HG03469 (cell line): ENCODE results near the gene TJAP1.

Source experiments
- ATAC-seq: cut with Tn5 transposase; IDR thresholded peaks from one replicate; pipeline ENCODE4 v1.9.1; 2021; ENCODE audit warnings: mild to moderate bottlenecking, moderate library complexity, moderate number of reproducible peaks; ENCODE audit not compliant: unreplicated experiment

TJAP1 gene, protein sequence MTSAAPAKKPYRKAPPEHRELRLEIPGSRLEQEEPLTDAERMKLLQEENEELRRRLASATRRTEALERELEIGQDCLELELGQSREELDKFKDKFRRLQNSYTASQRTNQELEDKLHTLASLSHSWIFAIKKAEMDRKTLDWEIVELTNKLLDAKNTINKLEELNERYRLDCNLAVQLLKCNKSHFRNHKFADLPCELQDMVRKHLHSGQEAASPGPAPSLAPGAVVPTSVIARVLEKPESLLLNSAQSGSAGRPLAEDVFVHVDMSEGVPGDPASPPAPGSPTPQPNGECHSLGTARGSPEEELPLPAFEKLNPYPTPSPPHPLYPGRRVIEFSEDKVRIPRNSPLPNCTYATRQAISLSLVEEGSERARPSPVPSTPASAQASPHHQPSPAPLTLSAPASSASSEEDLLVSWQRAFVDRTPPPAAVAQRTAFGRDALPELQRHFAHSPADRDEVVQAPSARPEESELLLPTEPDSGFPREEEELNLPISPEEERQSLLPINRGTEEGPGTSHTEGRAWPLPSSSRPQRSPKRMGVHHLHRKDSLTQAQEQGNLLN

DNA sequence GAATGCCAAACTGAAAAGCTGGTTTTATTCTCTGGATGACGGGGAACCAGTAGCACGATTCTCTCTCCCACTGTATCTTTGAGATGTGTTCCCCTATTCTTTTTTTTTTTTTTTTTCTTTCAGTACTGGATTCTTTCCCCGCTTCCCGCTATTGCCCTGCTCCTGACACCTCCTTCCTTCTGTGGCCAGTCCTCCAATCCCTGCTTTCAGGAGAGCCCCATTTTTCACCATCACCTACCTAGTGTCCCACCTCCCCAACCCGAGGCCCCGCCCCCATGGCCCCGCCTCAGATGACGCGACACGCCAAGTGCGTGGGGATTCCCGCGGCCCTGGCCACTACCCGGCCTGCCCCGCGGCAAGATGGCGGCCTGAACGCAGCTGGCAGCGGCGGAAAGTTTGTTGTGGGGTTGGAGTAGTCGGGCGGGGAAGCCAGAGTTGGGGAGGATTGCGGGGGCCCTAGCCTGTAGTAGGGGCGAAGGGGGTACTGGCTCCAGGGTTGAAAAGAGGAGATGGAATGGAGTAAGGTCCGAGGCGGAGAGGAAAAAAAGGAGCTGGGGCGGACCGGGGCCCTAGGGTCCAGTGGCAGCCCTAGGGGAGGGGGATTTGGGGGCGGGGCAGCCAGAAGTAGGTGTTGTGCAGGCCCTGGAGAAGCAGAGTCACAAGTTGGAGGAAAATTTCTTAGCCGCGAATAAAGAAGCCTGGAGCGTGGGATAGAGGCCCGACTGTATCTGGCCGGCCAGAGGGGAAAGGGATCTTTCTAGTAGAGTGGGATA lies at the start of gene TJAP1:
TJAP1 (plus strand) TSS at position 336 of the 773 bp plus-strand sequence. CDS start 21,432 bp downstream, outside the sequence.
- ATAC-seq: peak; percentile 69

- no peak for ATAC-seq
Observed at GRCh38 chr6:43428112-43428570, 49.2 kb upstream of the TJAP1 start.

DNA sequence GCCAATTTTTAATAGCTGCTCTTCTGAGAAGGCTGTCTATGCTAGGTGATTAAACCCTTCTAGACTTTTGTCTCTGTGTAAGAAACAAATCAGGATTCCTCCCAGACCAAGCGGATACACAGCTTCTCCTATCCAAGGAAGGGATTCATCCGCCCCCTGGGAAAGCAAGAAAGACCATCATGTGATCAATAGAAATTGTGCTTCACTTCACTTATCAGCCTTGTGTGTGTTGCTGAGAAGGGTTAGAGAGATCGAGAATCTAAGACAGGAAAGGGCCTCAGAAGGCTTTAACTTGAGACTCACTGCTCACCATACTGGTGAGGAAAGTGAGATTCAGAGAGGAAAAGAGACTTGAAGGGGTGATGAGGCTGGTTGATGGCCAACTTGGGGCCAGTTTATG lies 48.5 kb upstream of the TJAP1 start:
- ATAC-seq: no peak

DNA sequence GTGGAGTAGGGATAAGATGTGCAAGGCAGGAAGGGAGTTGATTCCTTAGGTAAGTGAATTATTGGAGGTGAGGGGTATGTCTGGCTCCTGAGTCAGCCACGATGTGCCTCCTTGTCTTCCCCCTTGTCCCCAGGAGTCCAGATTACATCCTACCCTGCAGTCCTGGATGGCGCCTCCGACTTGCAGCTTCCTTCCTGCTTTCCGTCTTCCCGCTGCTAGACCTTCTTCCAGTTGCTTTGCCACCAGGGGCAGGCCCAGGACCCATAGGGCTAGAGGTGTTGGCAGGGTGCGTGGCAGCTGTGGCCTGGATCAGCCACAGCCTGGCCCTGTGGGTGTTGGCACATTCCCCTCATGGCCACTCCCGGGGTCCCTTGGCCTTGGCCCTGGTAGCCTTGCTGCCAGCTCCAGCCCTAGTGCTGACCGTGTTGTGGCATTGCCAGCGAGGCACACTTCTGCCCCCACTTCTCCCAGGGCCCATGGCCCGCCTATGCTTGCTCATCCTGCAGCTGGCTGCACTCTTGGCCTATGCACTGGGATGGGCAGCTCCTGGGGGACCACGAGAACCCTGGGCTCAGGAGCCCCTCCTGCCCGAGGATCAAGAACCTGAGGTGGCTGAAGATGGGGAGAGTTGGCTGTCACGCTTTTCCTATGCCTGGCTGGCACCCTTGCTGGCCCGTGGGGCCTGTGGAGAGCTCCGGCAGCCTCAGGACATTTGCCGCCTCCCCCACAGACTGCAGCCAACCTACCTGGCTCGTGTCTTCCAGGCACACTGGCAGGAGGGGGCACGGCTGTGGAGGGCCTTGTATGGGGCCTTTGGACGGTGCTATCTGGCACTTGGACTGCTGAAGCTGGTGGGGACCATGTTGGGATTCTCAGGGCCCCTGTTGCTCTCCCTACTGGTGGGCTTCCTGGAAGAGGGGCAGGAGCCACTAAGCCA lies 45.1 kb upstream of the TJAP1 start:
- ATAC-seq: no peak

GRCh38 chr6:43433148-43433547 lies 44.2 kb upstream of the TJAP1 start:
- ATAC-seq: no peak

- ATAC-seq: no peak
Observed at GRCh38 chr6:43434001-43434840, 43.1 kb upstream of the TJAP1 start.

DNA sequence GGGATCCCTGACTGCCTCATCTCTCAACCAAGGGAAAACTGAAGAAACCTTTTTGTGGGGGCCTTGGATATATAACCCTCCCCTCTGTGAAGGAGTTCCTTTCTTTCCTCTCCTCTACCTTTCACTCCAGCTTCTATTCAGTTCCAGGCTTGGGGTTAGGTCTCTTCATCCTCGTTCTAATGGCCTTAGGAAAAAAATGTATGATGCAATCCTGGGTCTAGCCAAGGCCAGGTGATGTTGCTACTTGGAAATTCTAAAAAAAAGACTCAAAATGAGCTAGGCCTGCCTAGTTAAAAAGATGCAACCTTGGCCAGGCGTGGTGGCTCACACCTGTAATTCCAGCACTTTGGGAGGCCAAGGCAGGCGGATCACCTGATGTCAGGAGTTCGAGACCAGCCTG lies 42.4 kb upstream of the TJAP1 start:
- no peak for ATAC-seq

DNA sequence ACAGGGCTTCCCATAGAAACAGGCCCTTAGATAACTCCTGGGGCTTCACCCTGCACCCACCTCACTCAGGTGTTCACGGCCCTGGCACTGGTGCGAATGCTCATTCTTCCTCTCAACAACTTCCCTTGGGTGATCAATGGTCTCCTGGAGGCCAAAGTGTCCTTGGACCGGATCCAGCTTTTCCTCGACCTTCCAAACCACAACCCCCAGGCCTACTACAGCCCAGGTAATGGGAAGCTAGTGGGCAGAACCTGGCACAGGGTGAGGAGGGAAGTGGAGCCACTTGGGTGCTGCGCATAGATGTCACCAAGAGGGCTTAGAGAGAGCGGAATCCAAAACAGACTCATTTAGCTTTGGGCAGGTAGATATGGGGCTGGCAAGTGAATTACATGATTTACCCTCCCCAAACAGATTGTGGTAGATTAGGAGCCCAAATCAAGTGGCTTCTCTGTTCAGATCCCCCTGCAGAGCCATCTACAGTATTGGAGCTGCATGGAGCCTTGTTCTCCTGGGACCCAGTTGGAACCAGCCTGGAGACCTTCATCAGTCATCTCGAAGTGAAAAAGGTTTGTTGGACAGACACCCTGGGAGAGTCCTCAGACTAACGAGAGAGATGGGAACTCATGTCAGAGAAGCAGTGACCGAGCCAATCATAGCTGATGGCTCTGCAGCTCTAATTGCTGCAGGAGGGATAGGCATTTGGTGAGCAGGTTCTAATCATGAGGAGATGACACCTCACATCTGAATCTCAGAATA lies 41.5 kb upstream of the TJAP1 start:
- no peak for ATAC-seq

GRCh38 chr6:43436577-43437282 lies 40.6 kb upstream of the TJAP1 start:
- no peak for ATAC-seq

- no peak for ATAC-seq
Observed at GRCh38 chr6:43437700-43438099, 39.7 kb upstream of the TJAP1 start.

DNA sequence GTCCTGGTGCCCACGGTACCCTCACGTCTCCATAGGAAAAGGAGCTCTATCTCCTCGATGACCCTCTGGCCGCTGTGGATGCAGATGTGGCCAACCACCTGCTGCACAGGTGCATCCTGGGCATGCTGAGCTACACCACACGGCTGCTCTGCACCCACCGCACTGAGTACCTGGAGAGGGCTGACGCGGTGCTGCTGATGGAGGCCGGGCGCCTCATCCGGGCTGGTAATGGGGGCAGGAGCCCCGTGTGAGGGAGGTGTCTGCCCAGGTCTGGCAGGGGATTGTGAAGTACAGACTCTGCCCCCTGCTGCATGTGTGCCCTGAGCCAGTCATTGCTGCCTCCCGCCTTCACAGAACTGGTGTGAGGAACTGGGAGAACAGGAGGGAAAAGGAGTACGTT lies 34.4 kb upstream of the TJAP1 start:
- no peak for ATAC-seq

GRCh38 chr6:43444036-43444435 lies 33.3 kb upstream of the TJAP1 start:
- ATAC-seq: no peak

DNA sequence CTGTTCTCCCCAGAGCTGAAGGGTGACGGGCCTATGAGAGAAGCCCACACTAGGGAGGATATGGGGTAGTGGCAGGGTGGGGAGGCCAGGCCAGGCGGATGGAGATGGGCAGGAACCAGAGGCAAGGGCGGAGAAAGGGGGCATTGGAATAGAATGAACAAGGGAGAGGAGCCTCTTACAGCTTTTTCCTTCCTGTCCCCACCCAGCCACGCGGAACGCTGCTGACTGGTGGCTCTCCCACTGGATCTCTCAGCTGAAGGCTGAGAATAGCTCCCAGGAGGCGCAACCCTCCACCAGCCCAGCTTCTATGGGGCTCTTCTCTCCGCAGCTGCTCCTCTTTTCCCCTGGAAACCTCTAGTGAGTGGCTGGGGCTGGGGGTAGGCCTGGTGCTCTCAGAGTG lies 32.8 kb upstream of the TJAP1 start:
- ATAC-seq: no peak

DNA sequence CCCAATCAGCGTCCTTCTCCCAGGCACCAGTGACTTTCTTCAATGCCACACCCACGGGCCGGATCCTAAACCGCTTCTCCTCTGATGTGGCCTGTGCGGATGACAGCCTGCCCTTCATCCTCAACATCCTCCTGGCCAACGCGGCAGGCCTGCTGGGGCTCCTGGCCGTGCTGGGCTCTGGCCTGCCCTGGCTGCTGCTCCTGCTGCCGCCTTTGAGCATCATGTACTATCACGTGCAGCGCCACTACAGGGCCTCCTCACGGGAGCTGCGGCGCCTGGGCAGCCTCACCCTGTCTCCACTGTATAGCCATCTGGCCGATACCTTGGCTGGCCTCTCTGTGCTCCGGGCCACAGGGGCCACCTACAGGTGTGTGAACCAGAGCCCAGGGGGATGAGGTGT lies 31.8 kb upstream of the TJAP1 start:
- no peak for ATAC-seq

- no peak for ATAC-seq
Observed at GRCh38 chr6:43447604-43448003, 29.8 kb upstream of the TJAP1 start.

GRCh38 chr6:43448916-43449315 lies 28.5 kb upstream of the TJAP1 start:
- no peak for ATAC-seq

DNA sequence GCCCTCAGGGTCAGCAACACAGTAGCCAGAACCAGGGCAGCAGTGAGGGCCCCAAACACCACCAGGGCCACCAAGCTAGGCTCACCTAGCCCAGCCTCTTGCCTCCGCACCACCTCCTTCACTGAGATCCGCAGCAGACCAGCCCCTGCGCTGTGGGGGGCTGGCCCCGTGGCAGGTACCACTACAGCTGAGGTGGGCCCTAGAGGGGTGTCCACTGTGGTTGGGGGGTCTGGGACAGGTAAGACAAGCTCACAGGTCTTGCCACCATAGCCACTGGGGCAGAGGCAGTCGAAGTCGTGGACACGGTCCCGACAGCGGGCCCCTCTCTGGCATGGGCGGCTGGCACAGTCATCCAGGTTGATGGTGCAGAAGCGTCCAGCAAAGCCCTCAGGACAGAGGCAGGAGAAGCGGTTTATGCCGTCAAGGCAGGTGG lies 26.7 kb upstream of the TJAP1 start:
- ATAC-seq: no peak

GRCh38 chr6:43451348-43451747 lies 26.0 kb upstream of the TJAP1 start:
- ATAC-seq: no peak
